Vagina (tissue), 2 donors: ENCODE measurements around the gene DHPS.

Source experiments
- CTCF ChIP-seq, 3 experiments: fragments of 450-650 bp in 2 of 3; fragments of 200-600 bp in 1 of 3; sonication (generic) in 1 of 3; IDR thresholded peaks; one replicate each; pipeline ENCODE4 v1.5.1; 2017 to 2019; ENCODE audit warnings: antibody characterized with exemption in 3 of 3, mild to moderate bottlenecking in 2 of 3, moderate library complexity in 2 of 3
- POLR2AphosphoS5 ChIP-seq, 2 donors: sonication (generic); formaldehyde crosslinking; IDR thresholded peaks; one replicate each; pipeline ENCODE4 v1.9.0; 2017; ENCODE audit warnings: antibody characterized with exemption in 2 of 2, mild to moderate bottlenecking in 2 of 2, low read depth in 1 of 2; ENCODE audit not compliant: insufficient read depth in 1 of 2

DNA sequence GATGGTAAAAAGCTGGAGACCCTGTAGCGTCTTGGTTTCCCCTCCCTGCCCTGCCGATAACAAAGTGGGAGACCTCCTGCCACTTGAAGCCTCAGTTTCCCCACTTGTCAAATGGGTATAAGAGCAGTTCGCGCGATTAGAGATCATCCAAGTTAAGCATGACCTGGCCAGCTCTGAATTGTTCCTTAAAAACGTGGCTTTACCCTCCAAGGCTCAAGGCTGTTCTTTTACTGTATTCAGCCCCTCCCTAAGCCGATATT, 41.6 kb upstream of the DHPS start:
- no peak for TF ChIP-seq POLR2AphosphoS5 (IDR thresholded peaks at IDR 0.05; ENCODE audit: insufficient read depth in 1 of 2, low read depth in 1 of 2)
- no peak for TF ChIP-seq CTCF (IDR thresholded peaks at IDR 0.05)
